ENCODE measurements around the gene RUNX2. TPM values are rescaled to one million over a fixed set of nuclear protein-coding genes. Genes with fewer than 3 reads are reported as not detected.

Gene RUNX2
- total and polyA plus RNA-seq, 2 donors (not counting 1 experiment from before 2014, with no cell fraction given): 1.3 to 2.4 TPM

DNA sequence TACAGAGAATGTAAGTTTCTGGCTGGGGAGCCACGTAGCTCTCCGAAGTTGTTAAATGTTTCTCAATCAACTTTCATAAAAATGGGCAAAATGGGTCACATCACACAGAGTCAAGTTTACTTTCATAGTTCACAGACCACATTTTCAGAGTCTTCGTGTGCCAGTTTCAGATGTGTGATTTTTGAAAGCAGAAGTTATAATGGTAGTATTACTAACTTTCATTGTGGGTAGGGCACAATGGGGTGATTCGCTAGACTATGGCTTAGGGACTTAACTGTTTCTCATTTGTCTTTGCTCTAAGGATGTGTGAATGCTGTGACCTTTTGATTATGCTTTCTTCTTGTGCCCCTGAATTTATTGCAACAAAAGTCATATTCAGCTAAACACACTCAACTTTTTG is 158.6 kb downstream of the RUNX2 start:
- Mint-ChIP-seq H3K9me3 (ENCODE audit: insufficient read depth) (no peaks in the 10 kb centered on the region), H3K27me3 (no peaks in the 10 kb centered on the region), H3K4me1 (peaks cover 24% of the 10 kb centered on the region), H3K27ac (no peak overlapping the region), H3K4me3 (peak overlapping the region; percentile 42)
- DNase-seq (peak; percentile 19), ATAC-seq (ENCODE audit: low read depth) (peak; percentile 61)
- Histone ChIP-seq H3K27me3 (replicated peaks in 1 of 4; ENCODE audit: control extremely low read depth in 1 of 4, control insufficient read depth in 3 of 4, insufficient read depth in 4 of 4, low read length in 3 of 4) (no peaks in the 10 kb centered on the region), H4K20me1 (ENCODE audit: control insufficient read depth, insufficient read depth, low read length, poor library complexity, severe bottlenecking) (no peaks in the 10 kb centered on the region), H2AFZ (ENCODE audit: insufficient read depth, low read depth, low read length, poor library complexity, severe bottlenecking) (no peak overlapping the region), H3K79me2 (ENCODE audit: control insufficient read depth, insufficient read depth, low read length) (no peaks in the 10 kb centered on the region), H3K4me2 (replicated peaks; ENCODE audit: low read depth, low read length, poor library complexity, severe bottlenecking) (peak overlapping the region; percentile 20), H3K9ac (ENCODE audit: low read length) (no peak overlapping the region), H3K36me3 (replicated peaks in 1 of 2; ENCODE audit: control extremely low read depth in 1 of 2, control insufficient read depth in 1 of 2, extremely low read depth in 1 of 2, insufficient read depth in 2 of 2, low read length in 1 of 2) (no peaks in the 10 kb centered on the region), H3K4me1 (ENCODE audit: control insufficient read depth in 2 of 2, insufficient read depth in 2 of 2, low read length in 2 of 2) (peaks cover 18 to 25% of the 10 kb centered on the region in 2 donors), H3K4me3 (ENCODE audit: control extremely low read depth in 1 of 5, extremely low read depth in 1 of 5, insufficient read depth in 1 of 5, low read depth in 2 of 5, low read length in 4 of 5) (no peak overlapping the region), H3K27ac (ENCODE audit: low read length in 2 of 2) (peak overlapping the region in 1 of 2 donors; percentile 14), H3K9me3 (ENCODE audit: control extremely low read depth in 1 of 3, control insufficient read depth in 2 of 3, insufficient read depth in 1 of 3, low read length in 2 of 3) (no peaks in the 10 kb centered on the region)
- WGBS (ENCODE audit: insufficient coverage): no CpG with 5 or more reads among the region's 4 CpGs
- CTCF ChIA-PET: no interaction called here
- POLR2A ChIA-PET: no interaction called here
- intact Hi-C loops (cut with micrococcal nuclease): no loop called here
- TF ChIP-seq EZH2 (IDR thresholded peaks at IDR 0.05; ENCODE audit: borderline replicate concordance, insufficient read depth, low read depth, low read length, poor library complexity, severe bottlenecking) (no peak), CTCF (IDR thresholded peaks at IDR 0.05) (no peak)

DNA sequence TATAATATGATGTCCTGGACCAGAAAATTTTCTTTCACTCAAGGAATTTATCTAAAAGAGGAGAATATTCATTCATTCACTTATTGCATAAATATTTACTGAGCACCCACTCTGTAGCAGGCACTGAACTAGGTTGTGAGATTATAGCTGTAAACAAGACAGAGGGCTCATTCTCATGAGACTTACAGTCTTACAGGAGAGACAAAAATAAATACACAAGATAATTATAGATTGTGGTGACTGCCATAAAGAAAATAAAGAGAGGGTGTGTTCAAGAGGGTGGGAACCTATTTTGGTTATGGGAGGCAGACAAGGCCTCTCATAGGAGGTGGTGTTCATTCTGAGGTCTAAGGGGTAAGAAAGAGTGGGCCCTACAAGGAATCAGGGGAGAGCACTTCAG is 159.5 kb downstream of the RUNX2 start:
- H3K27ac Mint-ChIP-seq: peak overlapping the region; percentile 5
- peak overlapping the region; percentile 26 for H3K4me2 ChIP-seq (replicated peaks; ENCODE audit: low read depth, low read length, poor library complexity, severe bottlenecking)
- no peaks in the 10 kb centered on the region for H3K79me2 ChIP-seq (ENCODE audit: control insufficient read depth, insufficient read depth, low read length)
- CTCF ChIA-PET: no interaction called here
- ATAC-seq (ENCODE audit: low read depth) (no peak), DNase-seq (no peak)
- H3K4me1 ChIP-seq (ENCODE audit: control insufficient read depth in 2 of 2, insufficient read depth in 2 of 2, low read length in 2 of 2): peaks cover 18 to 25% of the 10 kb centered on the region in 2 donors
- peaks cover 24% of the 10 kb centered on the region for H3K4me1 Mint-ChIP-seq
- H3K9me3 ChIP-seq (ENCODE audit: control extremely low read depth in 1 of 3, control insufficient read depth in 2 of 3, insufficient read depth in 1 of 3, low read length in 2 of 3): no peaks in the 10 kb centered on the region
- no peaks in the 10 kb centered on the region for H3K27me3 Mint-ChIP-seq
- H3K4me3 Mint-ChIP-seq: peak overlapping the region; percentile 6
- no peaks in the 10 kb centered on the region for H3K27me3 ChIP-seq (replicated peaks in 1 of 4; ENCODE audit: control extremely low read depth in 1 of 4, control insufficient read depth in 3 of 4, insufficient read depth in 4 of 4, low read length in 3 of 4)
- no peak overlapping the region for H3K27ac ChIP-seq (ENCODE audit: low read length in 2 of 2)
- H2AFZ ChIP-seq (ENCODE audit: insufficient read depth, low read depth, low read length, poor library complexity, severe bottlenecking): no peak overlapping the region
- POLR2A ChIA-PET: no interaction called here
- intact Hi-C loops (cut with micrococcal nuclease): no loop called here
- no peaks in the 10 kb centered on the region for H3K36me3 ChIP-seq (replicated peaks in 1 of 2; ENCODE audit: control extremely low read depth in 1 of 2, control insufficient read depth in 1 of 2, extremely low read depth in 1 of 2, insufficient read depth in 2 of 2, low read length in 1 of 2)
- no peak overlapping the region for H3K9ac ChIP-seq (ENCODE audit: low read length)
- H4K20me1 ChIP-seq (ENCODE audit: control insufficient read depth, insufficient read depth, low read length, poor library complexity, severe bottlenecking): no peaks in the 10 kb centered on the region
- no peak overlapping the region for H3K4me3 ChIP-seq (ENCODE audit: control extremely low read depth in 1 of 5, extremely low read depth in 1 of 5, insufficient read depth in 1 of 5, low read depth in 2 of 5, low read length in 4 of 5)
- H3K9me3 Mint-ChIP-seq (ENCODE audit: insufficient read depth): no peaks in the 10 kb centered on the region
- TF ChIP-seq EZH2 (IDR thresholded peaks at IDR 0.05; ENCODE audit: borderline replicate concordance, insufficient read depth, low read depth, low read length, poor library complexity, severe bottlenecking) (no peak), CTCF (IDR thresholded peaks at IDR 0.05) (no peak)
